ENCODE measurements around the gene TSHZ1. TPM values are rescaled to one million over a fixed set of nuclear protein-coding genes. Genes with fewer than 3 reads are reported as not detected.

Gene TSHZ1
- total RNA-seq, 2 donors from 2014 or later, result 13.9 to 17.4 TPM

- no peaks in the 10 kb centered on the region for H3K9me3 ChIP-seq
- ATAC-seq (ENCODE audit: insufficient number of reproducible peaks, low FRiP score, low read depth) (no peak), DNase-seq (ENCODE audit: low spot score) (no peak)
- H3K4me1 ChIP-seq (ENCODE audit: control insufficient read depth in 1 of 2, low read depth in 2 of 2), result no peaks in the 10 kb centered on the region
- H3K4me3 ChIP-seq, result no peak overlapping the region
- no peaks in the 10 kb centered on the region for H3K36me3 ChIP-seq
- no peaks in the 10 kb centered on the region for H3K27me3 ChIP-seq (replicated peaks; ENCODE audit: insufficient read depth)
- TF ChIP-seq CTCF (IDR thresholded peaks at IDR 0.05), result no peak
- H3K27ac ChIP-seq, result no peak overlapping the region
These were observed 83.0 kb downstream of the TSHZ1 start for GRCh38 chr18:75293591-75293990.

GRCh38 chr18:75297731-75298130, 87.1 kb downstream of the TSHZ1 start:
- no peaks in the 10 kb centered on the region for H3K4me1 ChIP-seq (ENCODE audit: control insufficient read depth in 1 of 2, low read depth in 2 of 2)
- no peaks in the 10 kb centered on the region for H3K27me3 ChIP-seq (replicated peaks; ENCODE audit: insufficient read depth)
- H3K9me3 ChIP-seq, result no peaks in the 10 kb centered on the region
- H3K36me3 ChIP-seq, result no peaks in the 10 kb centered on the region
- no peak for DNase-seq (ENCODE audit: low spot score)
- no peak for ATAC-seq (ENCODE audit: insufficient number of reproducible peaks, low FRiP score, low read depth)
- H3K27ac ChIP-seq, result no peak overlapping the region
- H3K4me3 ChIP-seq, result no peak overlapping the region
- no peak for TF ChIP-seq CTCF (IDR thresholded peaks at IDR 0.05)

GRCh38 chr18:75304678-75305557, 94.3 kb downstream of the TSHZ1 start:
- H3K4me1 ChIP-seq (ENCODE audit: control insufficient read depth in 1 of 2, low read depth in 2 of 2), result no peaks in the 10 kb centered on the region
- ATAC-seq (ENCODE audit: insufficient number of reproducible peaks, low FRiP score, low read depth) (no peak), DNase-seq (ENCODE audit: low spot score) (no peak)
- H3K9me3 ChIP-seq, result peaks cover 3% of the 10 kb centered on the region
- H3K36me3 ChIP-seq, result no peaks in the 10 kb centered on the region
- H3K4me3 ChIP-seq, result no peak overlapping the region
- H3K27ac ChIP-seq, result no peak overlapping the region
- no peaks in the 10 kb centered on the region for H3K27me3 ChIP-seq (replicated peaks; ENCODE audit: insufficient read depth)
- TF ChIP-seq CTCF (IDR thresholded peaks at IDR 0.05), result no peak

GRCh38 chr18:75305984-75306383, 95.4 kb downstream of the TSHZ1 start:
- Histone ChIP-seq H3K4me3 (no peak overlapping the region), H3K27ac (no peak overlapping the region), H3K27me3 (replicated peaks; ENCODE audit: insufficient read depth) (no peaks in the 10 kb centered on the region), H3K36me3 (no peaks in the 10 kb centered on the region), H3K4me1 (ENCODE audit: control insufficient read depth in 1 of 2, low read depth in 2 of 2) (no peaks in the 10 kb centered on the region), H3K9me3 (peaks cover 3% of the 10 kb centered on the region)
- ATAC-seq (ENCODE audit: insufficient number of reproducible peaks, low FRiP score, low read depth) (no peak), DNase-seq (ENCODE audit: low spot score) (no peak)
- TF ChIP-seq CTCF (IDR thresholded peaks at IDR 0.05), result no peak

- DNase-seq (ENCODE audit: low spot score), result no peak
- no peaks in the 10 kb centered on the region for H3K27me3 ChIP-seq (replicated peaks; ENCODE audit: insufficient read depth)
- H3K9me3 ChIP-seq, result peaks cover 3% of the 10 kb centered on the region
- TF ChIP-seq CTCF (IDR thresholded peaks at IDR 0.05), result no peak
- no peaks in the 10 kb centered on the region for H3K4me1 ChIP-seq (ENCODE audit: control insufficient read depth in 1 of 2, low read depth in 2 of 2)
- no peak overlapping the region for H3K4me3 ChIP-seq
- H3K36me3 ChIP-seq, result no peaks in the 10 kb centered on the region
- no peak overlapping the region for H3K27ac ChIP-seq
- ATAC-seq (ENCODE audit: insufficient number of reproducible peaks, low FRiP score, low read depth), result no peak
These were observed 96.9 kb downstream of the TSHZ1 start for GRCh38 chr18:75307530-75307929.
